Stimulated activated naive B cell treated with anti-CD40 and anti-IgM and Interleukin-4, amounts not matched to agents 10 μg/mL and 1 μg/mL and 100 μg/mL, for 72 hours (primary cell): Measurements from ENCODE around the gene CRYBA1.

Experiments used
- ATAC-seq, 2 donors: fragments of 150-1000 bp; cut with Tn5 transposase; replicated peaks; 2 replicates each; pipeline ENCODE4 v1.10.0; 2021; ENCODE audit warnings: moderate library complexity in 1 of 2
- DNase-seq: peaks from one replicate; pipeline ENCODE4 v3.0.0; 2021
- H3K27ac Mint-ChIP-seq: one replicate; pipeline ENCODE4 v1.8.0; 2022; ENCODE audit warnings: mild to moderate bottlenecking, mixed read lengths
- H3K27me3 Mint-ChIP-seq, 2 donors: one replicate each; pipeline ENCODE4 v1.8.0; 2022; ENCODE audit warnings: mixed read lengths in 2 of 2
- H3K36me3 Mint-ChIP-seq, 2 donors: one replicate each; pipeline ENCODE4 v1.8.0; 2022; ENCODE audit warnings: mixed read lengths in 2 of 2, mild to moderate bottlenecking in 1 of 2
- H3K4me1 Mint-ChIP-seq, 2 donors: one replicate each; pipeline ENCODE4 v1.8.0; 2022; ENCODE audit warnings: mixed read lengths in 2 of 2, mild to moderate bottlenecking in 1 of 2
- H3K4me3 Mint-ChIP-seq, 2 donors: one replicate each; pipeline ENCODE4 v1.8.0; 2022; ENCODE audit warnings: mild to moderate bottlenecking in 2 of 2, mixed read lengths in 2 of 2, moderate library complexity in 1 of 2
- H3K9me3 Mint-ChIP-seq, 2 donors: one replicate each; pipeline ENCODE4 v1.8.0; 2022; ENCODE audit warnings: mixed read lengths in 2 of 2, mild to moderate bottlenecking in 1 of 2

CRYBA1 gene

DNA sequence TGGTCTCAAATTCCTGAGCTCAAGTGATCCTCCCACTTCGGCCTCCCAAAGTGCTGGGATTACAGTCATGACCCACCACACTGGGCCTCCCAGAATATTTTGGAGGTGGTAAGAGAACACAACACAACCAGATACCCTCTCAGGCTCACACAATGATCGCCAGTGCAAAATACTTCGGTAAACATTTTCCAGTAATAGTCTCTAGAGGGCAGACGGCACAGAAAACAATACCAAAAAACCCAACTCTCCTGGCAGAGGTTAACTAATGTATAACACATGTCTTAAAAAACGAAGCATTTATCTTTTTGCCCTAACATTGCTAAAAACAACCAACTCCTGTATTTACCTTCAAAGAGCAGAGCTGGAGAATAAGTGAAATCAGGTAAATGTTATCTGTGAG, 36.8 kb downstream of the CRYBA1 start:
- Mint-ChIP-seq H3K27me3 (no peaks in the 10 kb centered on the region), H3K27ac (no peak overlapping the region), H3K4me1 (peaks cover 20 to 59% of the 10 kb centered on the region in 2 donors), H3K4me3 (peak overlapping the region in 1 of 2 donors; percentile 35), H3K9me3 (peaks cover 0 to 1% of the 10 kb centered on the region in 2 donors), H3K36me3 (peaks cover 62 to 76% of the 10 kb centered on the region in 2 donors)
- ATAC-seq (no peak), DNase-seq (no peak)

DNA sequence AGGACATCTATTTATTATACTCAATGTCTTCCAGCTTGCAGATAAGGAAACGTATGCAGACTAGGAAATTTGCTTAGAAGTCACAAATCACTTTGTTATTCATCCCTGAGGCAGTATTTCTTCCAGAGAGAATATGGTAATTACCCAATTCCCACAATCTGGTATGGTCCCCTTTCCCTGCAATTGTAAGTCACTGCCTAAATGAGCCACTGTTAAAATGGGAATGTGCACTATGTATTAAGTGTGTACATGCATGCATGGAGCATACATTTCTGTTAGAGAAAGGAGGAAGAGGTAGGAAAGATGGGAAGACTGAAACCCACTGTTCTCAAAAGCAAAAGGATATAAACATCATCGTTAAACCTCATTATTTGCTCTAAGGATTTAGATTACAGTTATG, 37.3 kb downstream of the CRYBA1 start:
- no peaks in the 10 kb centered on the region for H3K27me3 Mint-ChIP-seq
- ATAC-seq (no peak), DNase-seq (no peak)
- H3K36me3 Mint-ChIP-seq, result peaks cover 60 to 74% of the 10 kb centered on the region in 2 donors
- no peak overlapping the region for H3K4me3 Mint-ChIP-seq
- peaks cover 0 to 1% of the 10 kb centered on the region in 2 donors for H3K9me3 Mint-ChIP-seq
- no peak overlapping the region for H3K27ac Mint-ChIP-seq
- H3K4me1 Mint-ChIP-seq, result peaks cover 20 to 59% of the 10 kb centered on the region in 2 donors

DNA sequence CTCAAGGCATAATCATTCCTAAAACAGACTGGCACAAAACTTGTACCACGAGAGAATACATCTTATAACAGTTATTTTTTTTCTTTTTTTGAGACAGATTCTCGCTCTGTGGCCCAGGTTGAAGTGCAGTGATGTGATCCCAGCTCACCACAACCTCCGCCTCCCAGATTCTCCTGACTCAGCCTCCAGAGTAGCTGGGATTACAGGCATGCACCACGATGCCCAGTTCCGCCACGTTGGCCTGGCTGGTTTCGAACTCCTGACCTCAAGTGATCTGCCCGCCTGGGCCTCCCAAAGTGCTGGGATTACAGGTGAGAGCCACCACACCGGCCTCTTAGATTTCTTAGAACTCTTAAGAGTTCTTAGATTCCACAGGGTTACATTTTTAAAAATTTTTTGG, 43.2 kb downstream of the CRYBA1 start:
- Mint-ChIP-seq H3K27ac (no peak overlapping the region), H3K4me3 (no peak overlapping the region), H3K9me3 (no peaks in the 10 kb centered on the region), H3K27me3 (no peaks in the 10 kb centered on the region), H3K4me1 (peaks cover 20 to 53% of the 10 kb centered on the region in 2 donors), H3K36me3 (peaks cover 36 to 40% of the 10 kb centered on the region in 2 donors)
- DNase-seq (no peak), ATAC-seq (no peak)

DNA sequence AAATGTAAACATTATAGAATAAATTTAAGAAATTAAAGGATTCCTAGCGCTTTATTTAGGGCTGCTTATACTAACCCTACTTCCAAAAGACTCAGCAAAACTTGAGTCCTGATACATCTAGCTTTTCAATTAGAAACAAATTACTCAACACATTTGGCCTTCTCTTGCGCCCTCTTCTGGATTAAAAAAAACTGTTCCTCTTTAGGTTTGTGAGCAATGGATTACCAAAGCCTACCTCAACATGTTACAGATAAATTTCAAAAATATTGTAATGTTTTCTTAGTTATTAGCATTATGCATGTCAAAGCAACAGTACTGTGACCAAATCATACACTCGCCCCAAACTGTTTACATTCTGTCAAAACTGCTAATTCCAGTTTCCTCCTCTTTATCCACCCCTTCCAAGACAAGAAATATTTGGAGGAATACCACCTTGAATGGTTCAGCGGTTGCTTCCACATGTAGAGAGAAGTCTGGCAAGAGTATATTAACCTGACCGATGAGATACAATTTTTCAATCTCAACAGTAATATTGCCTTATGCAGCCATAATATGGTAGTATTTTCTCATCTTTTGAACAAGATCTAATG, 44.6 kb downstream of the CRYBA1 start:
- DNase-seq (peak; percentile 18), ATAC-seq (no peak)
- Mint-ChIP-seq H3K36me3 (peaks cover 29 to 33% of the 10 kb centered on the region in 2 donors), H3K4me3 (peak overlapping the region; percentile 78 to 83), H3K4me1 (peaks cover 19 to 49% of the 10 kb centered on the region in 2 donors), H3K27me3 (no peaks in the 10 kb centered on the region), H3K9me3 (no peaks in the 10 kb centered on the region), H3K27ac (peak overlapping the region; percentile 56)

DNA sequence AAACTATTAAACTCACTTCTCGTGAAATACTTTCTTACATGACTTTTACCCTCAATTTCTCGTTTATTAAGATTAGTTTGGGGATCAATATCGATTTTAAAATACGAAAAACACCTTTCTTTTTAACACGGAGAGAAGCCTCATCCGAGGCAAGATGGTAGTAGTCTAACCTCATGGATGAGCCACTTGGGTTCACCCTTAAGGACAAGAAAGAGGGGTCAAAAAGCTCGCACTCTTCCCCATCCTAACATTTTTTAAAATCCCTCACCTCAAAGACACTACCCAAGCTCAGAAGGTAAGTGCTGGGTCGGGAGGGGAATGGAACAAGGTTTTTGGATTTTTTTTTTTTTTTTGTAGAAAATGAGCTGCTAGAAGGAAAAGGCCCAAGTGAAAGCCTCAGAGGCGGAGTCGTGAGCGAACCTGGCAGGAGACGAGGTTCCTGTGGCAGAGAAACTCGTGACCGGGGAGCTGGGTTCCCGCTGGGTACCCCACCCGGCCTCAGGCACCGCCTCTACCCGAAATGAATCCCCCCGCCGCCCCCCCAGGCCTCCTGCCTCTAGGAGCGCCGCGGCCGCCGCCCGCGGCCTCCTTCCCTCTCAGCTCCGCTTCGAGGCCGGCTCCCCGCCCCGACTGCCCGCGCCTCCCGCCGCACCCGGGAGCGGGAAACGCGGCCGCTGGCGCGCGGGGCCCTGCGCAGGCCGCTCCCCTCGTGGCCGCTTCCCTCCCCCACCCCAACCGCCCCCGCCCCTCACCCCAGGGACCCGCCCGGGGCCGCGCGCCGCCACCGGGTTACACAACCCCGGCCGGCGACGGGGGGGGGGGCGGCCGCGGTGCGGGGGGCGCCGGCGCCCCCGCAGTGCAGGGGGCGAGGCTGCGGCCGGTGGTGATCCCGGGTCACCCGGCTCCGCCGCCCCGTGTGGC, 45.7 kb downstream of the CRYBA1 start:
- H3K4me3 Mint-ChIP-seq, result peak overlapping the region; percentile 99
- ATAC-seq (peak in 1 of 2 donors; percentile 1), DNase-seq (peak; percentile 27)
- H3K36me3 Mint-ChIP-seq, result peaks cover 20 to 22% of the 10 kb centered on the region in 2 donors
- no peaks in the 10 kb centered on the region for H3K9me3 Mint-ChIP-seq
- H3K27ac Mint-ChIP-seq, result peak overlapping the region; percentile 99
- H3K27me3 Mint-ChIP-seq, result no peaks in the 10 kb centered on the region
- H3K4me1 Mint-ChIP-seq, result peaks cover 12 to 38% of the 10 kb centered on the region in 2 donors

DNA sequence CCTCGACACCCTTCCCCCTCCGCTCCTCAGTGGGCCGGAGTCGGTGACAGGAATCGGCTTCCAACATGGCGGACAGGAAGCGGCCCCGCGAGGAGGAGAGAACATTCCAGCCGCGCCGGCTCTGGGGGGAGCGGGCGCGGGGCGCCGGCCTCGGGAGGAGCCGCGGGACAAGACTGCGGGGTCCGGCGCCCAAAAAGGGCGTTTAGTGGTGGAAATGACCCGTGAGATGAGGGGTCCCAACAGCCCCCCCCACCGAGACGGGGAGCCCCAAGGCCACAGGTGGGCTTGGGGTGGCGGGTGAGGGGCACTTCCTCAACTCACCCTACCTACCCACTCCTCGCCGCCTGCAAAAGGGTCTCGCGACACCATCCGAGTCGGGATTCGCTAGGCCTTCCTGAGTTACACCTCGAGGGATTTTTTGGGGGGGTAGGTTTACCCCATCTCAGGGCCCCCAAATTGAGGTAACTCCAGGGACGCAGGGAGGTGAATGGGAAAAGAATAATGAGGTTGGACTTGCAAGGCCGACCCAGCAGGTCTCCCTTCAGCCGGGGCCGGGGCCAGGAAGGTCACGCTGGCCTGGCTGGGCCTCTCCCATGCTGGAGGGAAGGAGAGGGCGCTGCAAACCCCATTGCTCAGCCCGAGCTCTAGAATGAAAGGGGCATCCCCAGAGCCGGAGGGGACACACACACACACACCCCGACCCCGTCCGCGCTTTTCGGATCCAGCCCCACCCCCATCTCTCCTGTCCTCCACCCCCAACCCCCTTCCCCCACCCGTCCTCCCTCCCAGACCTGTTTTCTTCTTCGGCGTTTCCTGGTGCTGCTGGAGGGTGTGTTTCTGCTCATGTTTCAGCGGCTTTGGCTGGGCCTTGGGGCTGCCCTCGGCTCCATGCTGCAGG, 46.6 kb downstream of the CRYBA1 start:
- Mint-ChIP-seq H3K27ac (peak overlapping the region; percentile 99), H3K27me3 (no peaks in the 10 kb centered on the region), H3K9me3 (no peaks in the 10 kb centered on the region), H3K4me1 (peaks cover 10 to 29% of the 10 kb centered on the region in 2 donors), H3K36me3 (peaks cover 16% of the 10 kb centered on the region in 2 donors), H3K4me3 (peak overlapping the region; percentile 99)
- ATAC-seq (peak; percentile 42 to 47), DNase-seq (peak; percentile 57)

DNA sequence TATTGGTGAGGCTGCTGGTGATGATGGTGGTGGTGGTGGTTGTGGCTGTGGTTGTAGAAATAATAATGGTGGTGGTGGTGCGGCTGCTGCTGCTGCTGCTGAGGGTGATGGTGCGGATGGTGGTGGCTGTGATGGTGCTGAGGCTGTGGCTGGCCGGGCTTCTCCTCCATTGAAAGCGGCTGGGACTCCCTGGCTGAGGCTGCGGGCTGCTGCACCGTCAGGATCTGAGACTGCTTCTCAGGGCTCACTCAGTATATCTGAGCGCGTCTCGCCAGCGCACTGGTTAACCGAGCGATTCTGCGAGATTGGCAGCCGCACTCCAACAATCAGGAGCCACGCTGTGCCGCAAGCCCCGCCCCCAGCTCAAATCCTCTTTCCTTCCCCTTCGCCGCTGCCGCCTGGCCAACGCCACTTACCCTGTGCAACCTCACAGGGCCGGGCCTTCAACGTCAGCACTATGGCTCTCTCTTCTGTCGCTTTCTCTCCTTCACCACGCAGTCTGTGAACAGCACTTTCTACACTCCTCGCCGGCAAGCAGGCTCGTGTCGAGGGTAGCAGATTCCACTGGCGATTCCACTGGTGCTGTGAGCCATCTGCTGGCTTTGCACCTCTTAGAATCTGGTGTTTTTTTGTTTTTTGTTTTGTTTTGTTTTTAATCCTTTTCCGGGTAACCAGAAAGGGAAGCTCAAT, 47.4 kb downstream of the CRYBA1 start, which contains the start of gene NUFIP2:
TSS of gene NUFIP2 (minus strand) at position 259 of the 690 bp plus-strand sequence. CDS start at position 170, 89 bp downstream.
- Mint-ChIP-seq H3K9me3 (no peaks in the 10 kb centered on the region), H3K27me3 (no peaks in the 10 kb centered on the region), H3K36me3 (peaks cover 11 to 13% of the 10 kb centered on the region in 2 donors), H3K4me3 (peak within 1 kb of the TSS; percentile 99), H3K27ac (peak within 1 kb of the TSS; percentile 99), H3K4me1 (peaks cover 10 to 29% of the 10 kb centered on the region in 2 donors)
- DNase-seq (peak; percentile 97), ATAC-seq (peak; percentile 90 to 92)

DNA sequence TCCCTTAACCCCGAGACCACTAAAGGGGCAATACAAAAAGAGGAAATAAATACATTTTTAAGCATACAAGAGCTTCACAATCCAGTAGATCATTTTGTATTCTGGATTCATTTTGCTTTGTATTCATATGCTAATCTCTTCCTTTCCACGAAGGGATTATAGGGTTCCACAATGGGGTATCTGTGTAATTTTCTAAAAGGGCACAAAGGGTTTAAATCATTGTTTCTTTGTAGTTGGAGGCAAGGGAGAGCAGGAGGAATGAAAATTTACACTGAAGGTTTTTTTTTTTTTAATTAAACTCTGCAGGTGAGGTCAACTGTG, 47.9 kb downstream of the CRYBA1 start:
- H3K27ac Mint-ChIP-seq, result peak overlapping the region; percentile 99
- ATAC-seq (no peak), DNase-seq (no peak)
- H3K4me1 Mint-ChIP-seq, result peaks cover 6 to 24% of the 10 kb centered on the region in 2 donors
- H3K36me3 Mint-ChIP-seq, result peaks cover 8 to 10% of the 10 kb centered on the region in 2 donors
- no peaks in the 10 kb centered on the region for H3K9me3 Mint-ChIP-seq
- no peaks in the 10 kb centered on the region for H3K27me3 Mint-ChIP-seq
- peak overlapping the region; percentile 99 for H3K4me3 Mint-ChIP-seq

DNA sequence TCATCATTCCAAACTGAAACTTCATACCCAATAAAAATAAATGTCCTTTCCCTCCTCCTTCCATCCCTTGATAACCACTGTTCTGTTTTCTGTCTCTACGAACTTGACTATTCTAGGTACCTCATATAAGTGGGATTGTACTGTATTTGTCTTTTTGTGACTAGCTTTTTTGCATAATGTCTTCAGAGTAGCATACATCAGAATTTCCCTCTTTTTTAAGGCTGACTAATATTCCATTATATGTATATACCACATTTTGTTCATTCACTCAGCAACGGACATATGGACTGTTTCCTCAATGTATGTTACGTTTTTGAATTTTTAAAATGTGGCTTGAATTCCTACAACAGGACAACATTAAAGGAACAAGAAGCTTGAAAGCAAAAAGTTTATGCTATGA, 48.8 kb downstream of the CRYBA1 start:
- peak overlapping the region in 1 of 2 donors; percentile 7 for H3K4me3 Mint-ChIP-seq
- no peaks in the 10 kb centered on the region for H3K27me3 Mint-ChIP-seq
- peaks cover 7% of the 10 kb centered on the region in 2 donors for H3K36me3 Mint-ChIP-seq
- DNase-seq (no peak), ATAC-seq (no peak)
- peaks cover 6 to 20% of the 10 kb centered on the region in 2 donors for H3K4me1 Mint-ChIP-seq
- H3K27ac Mint-ChIP-seq, result peak overlapping the region; percentile 52
- no peaks in the 10 kb centered on the region for H3K9me3 Mint-ChIP-seq

DNA sequence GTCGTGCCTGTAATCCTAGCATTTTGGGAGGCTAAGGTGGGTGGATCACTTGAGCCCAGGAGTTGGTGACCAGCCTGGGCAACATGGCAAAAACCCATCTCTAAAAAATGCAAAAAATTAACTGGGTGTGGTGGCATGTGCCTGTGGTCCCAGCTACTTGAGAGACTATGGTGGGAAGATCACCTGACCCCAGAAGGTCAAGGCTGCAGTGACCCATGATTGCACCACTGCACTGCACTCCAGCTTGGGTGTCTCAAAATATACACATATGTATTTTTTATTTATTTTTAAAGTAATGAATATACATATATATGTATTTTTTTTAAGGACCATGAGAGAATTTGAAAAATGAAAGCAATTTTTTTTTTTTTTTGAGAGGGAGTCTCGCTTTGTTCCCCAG, 52.4 kb downstream of the CRYBA1 start:
- DNase-seq, result no peak
- ATAC-seq, result no peak
- Mint-ChIP-seq H3K36me3 (no peaks in the 10 kb centered on the region), H3K27ac (no peak overlapping the region), H3K27me3 (no peaks in the 10 kb centered on the region), H3K4me3 (no peak overlapping the region), H3K9me3 (no peaks in the 10 kb centered on the region), H3K4me1 (peaks cover 9 to 17% of the 10 kb centered on the region in 2 donors)

DNA sequence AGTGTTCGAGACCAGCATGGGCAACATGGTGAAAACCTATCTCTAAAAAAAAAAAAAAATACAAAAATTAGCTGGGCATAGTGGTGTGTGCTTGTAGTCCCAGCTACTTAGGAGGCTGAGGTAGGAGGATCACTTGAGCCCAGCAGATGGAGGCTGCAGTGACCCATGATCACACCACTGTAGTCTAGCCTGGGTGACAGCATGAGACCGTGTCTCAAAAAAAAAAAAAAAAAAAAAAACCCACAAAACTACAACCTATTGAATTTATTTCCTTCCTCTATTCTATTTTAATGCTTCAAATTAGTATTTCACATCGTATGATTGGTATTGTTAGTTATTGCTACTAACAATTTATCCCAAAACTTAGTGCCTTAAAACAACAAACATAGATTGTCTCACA, 56.7 kb downstream of the CRYBA1 start:
- no peaks in the 10 kb centered on the region for H3K9me3 Mint-ChIP-seq
- ATAC-seq, result no peak
- no peaks in the 10 kb centered on the region for H3K27me3 Mint-ChIP-seq
- no peak overlapping the region for H3K4me3 Mint-ChIP-seq
- no peaks in the 10 kb centered on the region for H3K36me3 Mint-ChIP-seq
- H3K27ac Mint-ChIP-seq, result no peak overlapping the region
- peaks cover 5 to 6% of the 10 kb centered on the region in 2 donors for H3K4me1 Mint-ChIP-seq
- DNase-seq, result no peak
